HepG2 (cell line): ENCODE results near the gene MFSD12. TPM values are rescaled to one million over a fixed set of nuclear protein-coding genes. Genes with fewer than 3 reads are reported as not detected.

ENCODE experiments used
- ATAD3A ChIP-seq: sonication (generic); formaldehyde crosslinking; IDR thresholded peaks from 2 replicates; pipeline ENCODE4 v1.4.0; 2020; ENCODE audit warnings: missing genetic modification reagents
- KLF12 ChIP-seq: sonication (generic); formaldehyde crosslinking; IDR thresholded peaks from 2 replicates; pipeline ENCODE4 v1.4.0; 2020; ENCODE audit warnings: missing genetic modification reagents, borderline replicate concordance
- KLF15 ChIP-seq: sonication (generic); formaldehyde crosslinking; IDR thresholded peaks from 2 replicates; pipeline ENCODE4 v1.8.1; 2023; ENCODE audit warnings: borderline replicate concordance, mild to moderate bottlenecking, inconsistent platforms, missing genetic modification reagents, mixed read lengths
- POLR2AphosphoS5 ChIP-seq: IDR thresholded peaks from 2 replicates; pipeline ENCODE4 v1.6.1; 2012; ENCODE audit warnings: low read depth, low read length
- REL ChIP-seq: sonication (generic); formaldehyde crosslinking; conservative IDR thresholded peaks from 2 replicates; pipeline ENCODE4 v1.8.0; 2022; ENCODE audit warnings: mild to moderate bottlenecking, missing genetic modification reagents, moderate library complexity
- ZFY ChIP-seq: sonication (generic); formaldehyde crosslinking; IDR thresholded peaks from 2 replicates; pipeline ENCODE4 v1.4.0; 2020; ENCODE audit warnings: missing genetic modification reagents
- ZNF326 ChIP-seq: sonication (generic); formaldehyde crosslinking; IDR thresholded peaks from 2 replicates; pipeline ENCODE4 v1.4.0; 2020; ENCODE audit warnings: missing genetic modification reagents, borderline replicate concordance
- ZNF331 ChIP-seq: sonication (generic); formaldehyde crosslinking; IDR thresholded peaks from 2 replicates; pipeline ENCODE4 v1.4.0; 2020; ENCODE audit warnings: missing genetic modification reagents
- ZNF446 ChIP-seq: sonication (generic); formaldehyde crosslinking; IDR thresholded peaks from 2 replicates; pipeline ENCODE4 v1.5.0; 2020; ENCODE audit warnings: mild to moderate bottlenecking, missing genetic modification reagents
- ZNF816 ChIP-seq: sonication (generic); formaldehyde crosslinking; IDR thresholded peaks from 2 replicates; pipeline ENCODE4 v1.8.0; 2022; ENCODE audit warnings: missing genetic modification reagents, mild to moderate bottlenecking, borderline replicate concordance
- polyA plus RNA-seq, 8 experiments: library from polyadenylated mRNA; depleted of rRNA in 3 of 8; stranded (reverse) in 7 of 8; unstranded in 1 of 8; fragments of >200 nt; fragmentation: Illumina TruSeq in 4 of 8; extraction: Trizol in 4 of 8; gene quantifications; 2 replicates each; pipeline versions ENCODE4 v1.2.1 to v1.2.3, GENCODE V29; 2011 to 2016; ENCODE audit warnings: low read depth in 4 of 8, missing spikeins in 1 of 8, mixed read lengths in 1 of 8; ENCODE audit not compliant: insufficient read depth in 1 of 8
- total RNA-seq, 5 experiments: library from RNA; depleted of rRNA; stranded (reverse); fragments of >200 nt; fragmentation: Illumina TruSeq; extraction: Trizol; gene quantifications; 2 replicates each; pipeline ENCODE4 v1.2.3, GENCODE V29; 2016; ENCODE audit warnings: low read depth in 1 of 5
- TF ChIP-seq, protein P1 (sequence below): sonication (generic); formaldehyde crosslinking; IDR thresholded peaks from 2 replicates; pipeline ENCODE4 v1.5.0; 2020; ENCODE audit warnings: missing genetic modification reagents
- TF ChIP-seq, protein P2 (sequence below): sonication (generic); formaldehyde crosslinking; IDR thresholded peaks from 2 replicates; pipeline ENCODE4 v1.4.0; 2020; ENCODE audit warnings: missing genetic modification reagents, borderline replicate concordance
- TF ChIP-seq, protein P3 (sequence below): sonication (generic); formaldehyde crosslinking; IDR thresholded peaks from 2 replicates; pipeline ENCODE4 v1.5.0; 2020; ENCODE audit warnings: mild to moderate bottlenecking, missing genetic modification reagents, borderline replicate concordance
- TF ChIP-seq, protein P4 (sequence below): sonication (generic); formaldehyde crosslinking; IDR thresholded peaks from 2 replicates; pipeline ENCODE4 v1.4.0; 2020; ENCODE audit warnings: missing genetic modification reagents, borderline replicate concordance

The MFSD12 gene
- total and polyA plus RNA-seq, 2 of the 13 experiments (the other 11 are each of a cell fraction or from before 2014, with no cell fraction given) = 27.2 to 29.1 TPM

DNA sequence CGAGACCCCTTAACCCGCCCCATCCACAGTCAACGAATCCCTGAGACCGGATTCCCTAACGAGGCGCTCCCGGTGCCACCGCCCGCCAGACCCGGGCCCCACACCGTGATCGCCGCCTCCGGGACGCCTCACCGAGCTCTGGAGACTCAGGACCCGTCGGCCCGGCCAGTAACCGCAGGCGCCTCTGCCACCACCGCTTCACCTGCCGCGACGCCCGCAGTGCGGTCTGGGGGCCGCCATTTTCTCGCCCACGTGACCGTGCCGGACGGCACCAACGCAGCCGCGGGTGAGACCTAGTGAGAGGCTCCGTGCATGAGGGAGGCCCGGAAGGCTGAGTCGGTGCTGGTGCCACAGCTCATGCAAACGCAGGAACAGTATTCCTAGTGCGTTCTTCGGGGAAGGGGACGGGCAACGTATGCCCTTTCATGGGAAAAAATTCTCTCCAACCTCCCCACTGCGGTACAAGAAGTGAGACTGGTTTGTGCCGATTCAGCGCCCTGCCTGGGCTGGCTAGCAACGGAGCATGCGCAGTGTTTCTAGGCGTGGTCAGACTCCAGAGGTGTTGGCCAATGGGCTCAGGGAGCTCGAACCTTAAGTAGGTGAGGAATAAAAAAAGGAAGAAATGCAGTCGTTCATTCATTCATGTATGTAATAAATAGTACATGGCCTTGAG is 56.8 kb downstream of the MFSD12 start, which contains the start of gene DOHH (continued):
- TF ChIP-seq, protein P1, sequence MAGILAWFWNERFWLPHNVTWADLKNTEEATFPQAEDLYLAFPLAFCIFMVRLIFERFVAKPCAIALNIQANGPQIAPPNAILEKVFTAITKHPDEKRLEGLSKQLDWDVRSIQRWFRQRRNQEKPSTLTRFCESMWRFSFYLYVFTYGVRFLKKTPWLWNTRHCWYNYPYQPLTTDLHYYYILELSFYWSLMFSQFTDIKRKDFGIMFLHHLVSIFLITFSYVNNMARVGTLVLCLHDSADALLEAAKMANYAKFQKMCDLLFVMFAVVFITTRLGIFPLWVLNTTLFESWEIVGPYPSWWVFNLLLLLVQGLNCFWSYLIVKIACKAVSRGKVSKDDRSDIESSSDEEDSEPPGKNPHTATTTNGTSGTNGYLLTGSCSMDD (CRISPR knock-in tag) = no peak
- peak; percentile 93 for TF ChIP-seq REL (CRISPR knock-in tag)
- no peak for TF ChIP-seq ATAD3A (CRISPR knock-in tag)
- no peak for TF ChIP-seq ZNF816
- TF ChIP-seq KLF15 = no peak
- peak; percentile 75 for TF ChIP-seq ZFY (CRISPR knock-in tag)
- TF ChIP-seq, protein P2, sequence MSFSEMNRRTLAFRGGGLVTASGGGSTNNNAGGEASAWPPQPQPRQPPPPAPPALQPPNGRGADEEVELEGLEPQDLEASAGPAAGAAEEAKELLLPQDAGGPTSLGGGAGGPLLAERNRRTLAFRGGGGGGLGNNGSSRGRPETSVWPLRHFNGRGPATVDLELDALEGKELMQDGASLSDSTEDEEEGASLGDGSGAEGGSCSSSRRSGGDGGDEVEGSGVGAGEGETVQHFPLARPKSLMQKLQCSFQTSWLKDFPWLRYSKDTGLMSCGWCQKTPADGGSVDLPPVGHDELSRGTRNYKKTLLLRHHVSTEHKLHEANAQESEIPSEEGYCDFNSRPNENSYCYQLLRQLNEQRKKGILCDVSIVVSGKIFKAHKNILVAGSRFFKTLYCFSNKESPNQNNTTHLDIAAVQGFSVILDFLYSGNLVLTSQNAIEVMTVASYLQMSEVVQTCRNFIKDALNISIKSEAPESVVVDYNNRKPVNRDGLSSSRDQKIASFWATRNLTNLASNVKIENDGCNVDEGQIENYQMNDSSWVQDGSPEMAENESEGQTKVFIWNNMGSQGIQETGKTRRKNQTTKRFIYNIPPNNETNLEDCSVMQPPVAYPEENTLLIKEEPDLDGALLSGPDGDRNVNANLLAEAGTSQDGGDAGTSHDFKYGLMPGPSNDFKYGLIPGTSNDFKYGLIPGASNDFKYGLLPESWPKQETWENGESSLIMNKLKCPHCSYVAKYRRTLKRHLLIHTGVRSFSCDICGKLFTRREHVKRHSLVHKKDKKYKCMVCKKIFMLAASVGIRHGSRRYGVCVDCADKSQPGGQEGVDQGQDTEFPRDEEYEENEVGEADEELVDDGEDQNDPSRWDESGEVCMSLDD (CRISPR knock-in tag) = no peak
- TF ChIP-seq, protein P3, sequence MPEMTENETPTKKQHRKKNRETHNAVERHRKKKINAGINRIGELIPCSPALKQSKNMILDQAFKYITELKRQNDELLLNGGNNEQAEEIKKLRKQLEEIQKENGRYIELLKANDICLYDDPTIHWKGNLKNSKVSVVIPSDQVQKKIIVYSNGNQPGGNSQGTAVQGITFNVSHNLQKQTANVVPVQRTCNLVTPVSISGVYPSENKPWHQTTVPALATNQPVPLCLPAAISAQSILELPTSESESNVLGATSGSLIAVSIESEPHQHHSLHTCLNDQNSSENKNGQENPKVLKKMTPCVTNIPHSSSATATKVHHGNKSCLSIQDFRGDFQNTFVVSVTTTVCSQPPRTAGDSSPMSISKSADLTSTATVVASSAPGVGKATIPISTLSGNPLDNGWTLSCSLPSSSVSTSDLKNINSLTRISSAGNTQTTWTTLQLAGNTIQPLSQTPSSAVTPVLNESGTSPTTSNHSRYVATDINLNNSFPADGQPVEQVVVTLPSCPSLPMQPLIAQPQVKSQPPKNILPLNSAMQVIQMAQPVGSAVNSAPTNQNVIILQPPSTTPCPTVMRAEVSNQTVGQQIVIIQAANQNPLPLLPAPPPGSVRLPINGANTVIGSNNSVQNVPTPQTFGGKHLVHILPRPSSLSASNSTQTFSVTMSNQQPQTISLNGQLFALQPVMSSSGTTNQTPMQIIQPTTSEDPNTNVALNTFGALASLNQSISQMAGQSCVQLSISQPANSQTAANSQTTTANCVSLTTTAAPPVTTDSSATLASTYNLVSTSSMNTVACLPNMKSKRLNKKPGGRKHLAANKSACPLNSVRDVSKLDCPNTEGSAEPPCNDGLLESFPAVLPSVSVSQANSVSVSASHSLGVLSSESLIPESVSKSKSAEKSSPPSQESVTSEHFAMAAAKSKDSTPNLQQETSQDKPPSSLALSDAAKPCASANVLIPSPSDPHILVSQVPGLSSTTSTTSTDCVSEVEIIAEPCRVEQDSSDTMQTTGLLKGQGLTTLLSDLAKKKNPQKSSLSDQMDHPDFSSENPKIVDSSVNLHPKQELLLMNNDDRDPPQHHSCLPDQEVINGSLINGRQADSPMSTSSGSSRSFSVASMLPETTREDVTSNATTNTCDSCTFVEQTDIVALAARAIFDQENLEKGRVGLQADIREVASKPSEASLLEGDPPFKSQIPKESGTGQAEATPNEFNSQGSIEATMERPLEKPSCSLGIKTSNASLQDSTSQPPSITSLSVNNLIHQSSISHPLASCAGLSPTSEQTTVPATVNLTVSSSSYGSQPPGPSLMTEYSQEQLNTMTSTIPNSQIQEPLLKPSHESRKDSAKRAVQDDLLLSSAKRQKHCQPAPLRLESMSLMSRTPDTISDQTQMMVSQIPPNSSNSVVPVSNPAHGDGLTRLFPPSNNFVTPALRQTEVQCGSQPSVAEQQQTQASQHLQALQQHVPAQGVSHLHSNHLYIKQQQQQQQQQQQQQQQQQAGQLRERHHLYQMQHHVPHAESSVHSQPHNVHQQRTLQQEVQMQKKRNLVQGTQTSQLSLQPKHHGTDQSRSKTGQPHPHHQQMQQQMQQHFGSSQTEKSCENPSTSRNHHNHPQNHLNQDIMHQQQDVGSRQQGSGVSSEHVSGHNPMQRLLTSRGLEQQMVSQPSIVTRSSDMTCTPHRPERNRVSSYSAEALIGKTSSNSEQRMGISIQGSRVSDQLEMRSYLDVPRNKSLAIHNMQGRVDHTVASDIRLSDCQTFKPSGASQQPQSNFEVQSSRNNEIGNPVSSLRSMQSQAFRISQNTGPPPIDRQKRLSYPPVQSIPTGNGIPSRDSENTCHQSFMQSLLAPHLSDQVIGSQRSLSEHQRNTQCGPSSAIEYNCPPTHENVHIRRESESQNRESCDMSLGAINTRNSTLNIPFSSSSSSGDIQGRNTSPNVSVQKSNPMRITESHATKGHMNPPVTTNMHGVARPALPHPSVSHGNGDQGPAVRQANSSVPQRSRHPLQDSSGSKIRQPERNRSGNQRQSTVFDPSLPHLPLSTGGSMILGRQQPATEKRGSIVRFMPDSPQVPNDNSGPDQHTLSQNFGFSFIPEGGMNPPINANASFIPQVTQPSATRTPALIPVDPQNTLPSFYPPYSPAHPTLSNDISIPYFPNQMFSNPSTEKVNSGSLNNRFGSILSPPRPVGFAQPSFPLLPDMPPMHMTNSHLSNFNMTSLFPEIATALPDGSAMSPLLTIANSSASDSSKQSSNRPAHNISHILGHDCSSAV = peak; percentile 89
- 0 out of 2 replicates have a peak, but pooled peaks have one; percentile 32 for TF ChIP-seq KLF12 (CRISPR knock-in tag)
- TF ChIP-seq ZNF326 = no peak
- TF ChIP-seq ZNF331 (CRISPR knock-in tag) = peak; percentile 70
- peak; percentile 54; the same call in 1 of the 2 replicates for TF ChIP-seq ZNF446 (CRISPR knock-in tag)
- TF ChIP-seq, protein P4, sequence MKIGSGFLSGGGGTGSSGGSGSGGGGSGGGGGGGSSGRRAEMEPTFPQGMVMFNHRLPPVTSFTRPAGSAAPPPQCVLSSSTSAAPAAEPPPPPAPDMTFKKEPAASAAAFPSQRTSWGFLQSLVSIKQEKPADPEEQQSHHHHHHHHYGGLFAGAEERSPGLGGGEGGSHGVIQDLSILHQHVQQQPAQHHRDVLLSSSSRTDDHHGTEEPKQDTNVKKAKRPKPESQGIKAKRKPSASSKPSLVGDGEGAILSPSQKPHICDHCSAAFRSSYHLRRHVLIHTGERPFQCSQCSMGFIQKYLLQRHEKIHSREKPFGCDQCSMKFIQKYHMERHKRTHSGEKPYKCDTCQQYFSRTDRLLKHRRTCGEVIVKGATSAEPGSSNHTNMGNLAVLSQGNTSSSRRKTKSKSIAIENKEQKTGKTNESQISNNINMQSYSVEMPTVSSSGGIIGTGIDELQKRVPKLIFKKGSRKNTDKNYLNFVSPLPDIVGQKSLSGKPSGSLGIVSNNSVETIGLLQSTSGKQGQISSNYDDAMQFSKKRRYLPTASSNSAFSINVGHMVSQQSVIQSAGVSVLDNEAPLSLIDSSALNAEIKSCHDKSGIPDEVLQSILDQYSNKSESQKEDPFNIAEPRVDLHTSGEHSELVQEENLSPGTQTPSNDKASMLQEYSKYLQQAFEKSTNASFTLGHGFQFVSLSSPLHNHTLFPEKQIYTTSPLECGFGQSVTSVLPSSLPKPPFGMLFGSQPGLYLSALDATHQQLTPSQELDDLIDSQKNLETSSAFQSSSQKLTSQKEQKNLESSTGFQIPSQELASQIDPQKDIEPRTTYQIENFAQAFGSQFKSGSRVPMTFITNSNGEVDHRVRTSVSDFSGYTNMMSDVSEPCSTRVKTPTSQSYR (CRISPR knock-in tag) = peak; percentile 28; the same call in 1 of the 2 replicates
- TF ChIP-seq POLR2AphosphoS5 = peak; percentile 76
